B cell (primary cell): Measurements from ENCODE around the gene NACA. TPM values are rescaled to one million over a fixed set of nuclear protein-coding genes. Genes with fewer than 3 reads are reported as not detected.
A peak's percentile ranks its signal among the peaks of the same experiment; 100 is the strongest.
"Not testable (repeated sequence)": the region's sequence is repeated elsewhere in the genome, so short reads cannot be mapped to it uniquely, and the experiment has no call there.

Experiments used
- ATAC-seq: fragments of 200-7000 bp; cut with Tn5 transposase; one replicate; pipeline ENCODE4 v1.10.0; 2021; ENCODE audit warnings: low read depth, mild to moderate bottlenecking, moderate number of reproducible peaks, moderate library complexity
- CTCF ChIA-PET: fragments of 350-600 bp; sonication (Branson Sonifier 250); formaldehyde crosslinking; loops from one replicate; lab custom pipeline; 2021; ENCODE audit warnings: antibody characterized with exemption, inconsistent platforms; lab: Charles Lee
- POLR2A ChIA-PET: fragments of 350-600 bp; sonication (Branson Sonifier 250); formaldehyde crosslinking; loops from one replicate; lab custom pipeline; 2021; ENCODE audit warnings: antibody characterized with exemption; lab: Charles Lee
- DNase-seq: peaks from one replicate; pipeline ENCODE4 v3.0.0; 2013
- H2AFZ ChIP-seq: 2 replicates; pipeline ENCODE4 v1.6.1; 2012; ENCODE audit warnings: mild to moderate bottlenecking, low read depth, low read length; ENCODE audit not compliant: insufficient read depth, poor library complexity, severe bottlenecking
- H3K27ac ChIP-seq, 2 donors: 1 replicate in 1 of 2; 2 replicates in 1 of 2; pipeline ENCODE4 v1.5.1; 2012 to 2013; ENCODE audit warnings: low read length in 2 of 2, mild to moderate bottlenecking in 2 of 2, moderate library complexity in 1 of 2
- H3K27me3 ChIP-seq, 4 experiments: fragments of 200-600 bp in 1 of 4; sonication (generic) in 1 of 4; replicated peaks in 1 of 4; 1 replicate in 2 of 4; 2 replicates in 2 of 4; pipeline versions ENCODE4 v1.6.1 to v1.7.0; 2013 to 2016; ENCODE audit warnings: low read length in 3 of 4, mild to moderate bottlenecking in 2 of 4, mixed read lengths in 1 of 4, moderate library complexity in 1 of 4; ENCODE audit not compliant: insufficient read depth in 4 of 4, control insufficient read depth in 3 of 4; ENCODE audit errors: control extremely low read depth in 1 of 4
- H3K36me3 ChIP-seq, 2 experiments: replicated peaks in 1 of 2; 1 replicate in 1 of 2; 2 replicates in 1 of 2; pipeline versions ENCODE4 v1.6.1 to v1.7.1; 2013; ENCODE audit warnings: low read length in 1 of 2; ENCODE audit not compliant: insufficient read depth in 2 of 2, control insufficient read depth in 1 of 2; ENCODE audit errors: control extremely low read depth in 1 of 2, extremely low read depth in 1 of 2
- H3K4me1 ChIP-seq, 2 donors: fragments of 200-600 bp in 1 of 2; sonication (generic) in 1 of 2; 1 replicate in 1 of 2; 2 replicates in 1 of 2; pipeline versions ENCODE4 v1.5.1 to v1.6.1; 2013 to 2017; ENCODE audit warnings: low read length in 2 of 2; ENCODE audit not compliant: control insufficient read depth in 2 of 2, insufficient read depth in 2 of 2
- H3K4me2 ChIP-seq: replicated peaks from 2 replicates; pipeline ENCODE3; 2012; ENCODE audit warnings: mild to moderate bottlenecking, low read depth, low read length; ENCODE audit not compliant: poor library complexity, severe bottlenecking
- H3K4me3 ChIP-seq, 5 experiments: fragments of 200-600 bp in 1 of 5; sonication (generic) in 1 of 5; 1 replicate in 3 of 5; 2 replicates in 2 of 5; pipeline versions ENCODE4 v1.5.1 to v1.7.0; 2011 to 2016; ENCODE audit warnings: low read length in 4 of 5, mild to moderate bottlenecking in 4 of 5, low read depth in 2 of 5, control low read depth in 1 of 5, moderate library complexity in 1 of 5; ENCODE audit not compliant: insufficient read depth in 1 of 5; ENCODE audit errors: control extremely low read depth in 1 of 5, extremely low read depth in 1 of 5
- H3K79me2 ChIP-seq: fragments of 200-600 bp; sonication (generic); one replicate; pipeline ENCODE4 v1.6.0; 2016; ENCODE audit warnings: low read length; ENCODE audit not compliant: control insufficient read depth, insufficient read depth
- H3K9ac ChIP-seq: fragments of 200-600 bp; sonication (generic); 2 replicates; pipeline ENCODE4 v1.6.1; 2017; ENCODE audit warnings: mild to moderate bottlenecking, low read length, moderate library complexity
- H3K9me3 ChIP-seq, 3 donors: one replicate each; pipeline versions ENCODE4 v1.6.1 to v1.7.1; 2013; ENCODE audit warnings: low read length in 2 of 3; ENCODE audit not compliant: control insufficient read depth in 2 of 3, insufficient read depth in 1 of 3; ENCODE audit errors: control extremely low read depth in 1 of 3
- H4K20me1 ChIP-seq: 2 replicates; pipeline ENCODE4 v1.6.0; 2012; ENCODE audit warnings: mild to moderate bottlenecking, low read length; ENCODE audit not compliant: insufficient read depth, control insufficient read depth, poor library complexity, severe bottlenecking
- H3K27ac Mint-ChIP-seq: one replicate; pipeline ENCODE4 v1.8.0; 2021; ENCODE audit warnings: mixed read lengths
- H3K27me3 Mint-ChIP-seq: one replicate; pipeline ENCODE4 v1.8.0; 2021; ENCODE audit warnings: mixed read lengths
- H3K4me1 Mint-ChIP-seq: one replicate; pipeline ENCODE4 v1.8.0; 2021; ENCODE audit warnings: mixed read lengths
- H3K4me3 Mint-ChIP-seq: one replicate; pipeline ENCODE4 v1.8.0; 2021; ENCODE audit warnings: mixed read lengths
- H3K9me3 Mint-ChIP-seq: one replicate; pipeline ENCODE4 v1.8.0; 2022; ENCODE audit warnings: mixed read lengths; ENCODE audit not compliant: insufficient read depth
- EZH2 ChIP-seq: IDR thresholded peaks from 2 replicates; pipeline ENCODE4 v1.6.1; 2012; ENCODE audit warnings: borderline replicate concordance, low read depth, mild to moderate bottlenecking, moderate library complexity, low read length; ENCODE audit not compliant: insufficient read depth, poor library complexity, severe bottlenecking
- WGBS: methylation state at CpG from one replicate; pipeline ENCODE4 v1.1.5; 2013; ENCODE audit warnings: missing lambda C conversion rate; ENCODE audit not compliant: insufficient coverage; 5-methylcytosine and 5-hydroxymethylcytosine counted together
- intact Hi-C: fragments of 100-400 bp; cut with micrococcal nuclease; formaldehyde crosslinking; loops from one replicate; pipeline ENCODE4 v1.10.0; 2022
- polyA plus RNA-seq: library from polyadenylated mRNA; depleted of rRNA; stranded (reverse); fragments of >200 nt; gene quantifications from 2 replicates; pipeline ENCODE4 v1.2.3, GENCODE V29; 2012
- total RNA-seq, 2 donors: library from RNA; stranded (reverse); fragments of 120-200 nt in 1 of 2; gene quantifications; 1 replicate in 1 of 2; 2 replicates in 1 of 2; pipeline versions ENCODE4 v1.2.3 to v1.2.4, GENCODE V29; 2013 to 2022
- TF ChIP-seq, protein P1 (sequence below): fragments of 200-600 bp; IDR thresholded peaks from one replicate; pipeline ENCODE4 v1.8.0; 2022; ENCODE audit warnings: antibody characterized with exemption, mild to moderate bottlenecking

NACA gene
- total and polyA plus RNA-seq, 2 donors (not counting 1 experiment from before 2014, with no cell fraction given): 1,076 to 1,127 TPM

- Histone ChIP-seq H4K20me1 (peaks cover 7% of the 10 kb centered on the region), H3K4me1 (peaks cover 15 to 20% of the 10 kb centered on the region in 2 donors), H3K36me3 (peaks cover 4 to 23% of the 10 kb centered on the region in 2 experiments), H3K9ac (no peak overlapping the region), H3K27ac (no peak overlapping the region), H3K79me2 (peaks cover 26% of the 10 kb centered on the region), H3K27me3 (no peaks in the 10 kb centered on the region), H3K9me3 (no peaks in the 10 kb centered on the region), H3K4me2 (no peak overlapping the region), H3K4me3 (no peak overlapping the region), H2AFZ (no peak overlapping the region)
- intact Hi-C loops: no loop called here
- ATAC-seq: no peak
- ChIA-PET CTCF (interaction anchor here (0.7 to 1.1 kb wide), 3 partner anchors 21 to 273 kb away, joined by 3 to 7 read pairs (median 3); no protein-coding TSS in a partner anchor), POLR2A (no interaction called here)
- no peak for TF ChIP-seq EZH2
- TF ChIP-seq, protein P1, sequence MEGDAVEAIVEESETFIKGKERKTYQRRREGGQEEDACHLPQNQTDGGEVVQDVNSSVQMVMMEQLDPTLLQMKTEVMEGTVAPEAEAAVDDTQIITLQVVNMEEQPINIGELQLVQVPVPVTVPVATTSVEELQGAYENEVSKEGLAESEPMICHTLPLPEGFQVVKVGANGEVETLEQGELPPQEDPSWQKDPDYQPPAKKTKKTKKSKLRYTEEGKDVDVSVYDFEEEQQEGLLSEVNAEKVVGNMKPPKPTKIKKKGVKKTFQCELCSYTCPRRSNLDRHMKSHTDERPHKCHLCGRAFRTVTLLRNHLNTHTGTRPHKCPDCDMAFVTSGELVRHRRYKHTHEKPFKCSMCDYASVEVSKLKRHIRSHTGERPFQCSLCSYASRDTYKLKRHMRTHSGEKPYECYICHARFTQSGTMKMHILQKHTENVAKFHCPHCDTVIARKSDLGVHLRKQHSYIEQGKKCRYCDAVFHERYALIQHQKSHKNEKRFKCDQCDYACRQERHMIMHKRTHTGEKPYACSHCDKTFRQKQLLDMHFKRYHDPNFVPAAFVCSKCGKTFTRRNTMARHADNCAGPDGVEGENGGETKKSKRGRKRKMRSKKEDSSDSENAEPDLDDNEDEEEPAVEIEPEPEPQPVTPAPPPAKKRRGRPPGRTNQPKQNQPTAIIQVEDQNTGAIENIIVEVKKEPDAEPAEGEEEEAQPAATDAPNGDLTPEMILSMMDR: no peak
- Mint-ChIP-seq H3K9me3 (no peaks in the 10 kb centered on the region), H3K4me3 (no peak overlapping the region), H3K27ac (no peak overlapping the region), H3K27me3 (no peaks in the 10 kb centered on the region), H3K4me1 (peaks cover 27% of the 10 kb centered on the region)
- WGBS: 85% methylated on average over 5 of the region's 11 CpGs
- DNase-seq: no peak
These were observed 3.2 kb upstream of the NACA start for GRCh38 chr12:56728139-56728861.

DNA sequence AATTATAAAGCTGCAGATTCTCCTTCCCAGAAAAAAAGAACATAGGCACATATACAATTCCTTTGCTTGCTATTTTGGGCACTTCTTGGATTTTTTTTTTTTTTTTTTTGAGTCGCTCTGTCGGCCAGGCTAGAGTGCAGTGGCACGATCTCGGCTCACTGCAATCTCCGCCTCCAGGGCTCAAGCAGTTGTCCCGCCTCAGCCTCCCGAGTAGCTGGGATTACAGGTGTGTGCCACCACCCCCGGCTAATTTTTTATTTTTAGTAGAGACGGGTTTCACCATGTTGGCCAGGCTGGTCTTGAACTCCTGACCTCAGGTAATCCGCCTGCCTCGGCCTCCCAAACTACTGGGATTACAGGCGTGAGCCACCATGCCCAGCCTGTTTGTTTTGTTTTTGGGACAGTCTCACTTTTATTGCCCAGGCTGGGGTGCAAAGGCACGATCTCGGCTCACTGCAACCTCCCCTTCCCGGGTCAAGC is 1.1 kb upstream of the NACA start:
- intact Hi-C loops, H3K27me3 ChIP-seq, DNase-seq, H3K27me3 Mint-ChIP-seq, H3K9me3 Mint-ChIP-seq, ATAC-seq, H3K9me3 ChIP-seq: not testable (repeated sequence)
- H3K36me3 ChIP-seq: peaks cover 0 to 24% of the 10 kb centered on the region in 2 experiments
- H3K9ac ChIP-seq: peak overlapping the region; percentile 83
- Mint-ChIP-seq H3K4me3 (peak overlapping the region; percentile 95), H3K4me1 (peaks cover 48% of the 10 kb centered on the region), H3K27ac (peak overlapping the region; percentile 95)
- peak overlapping the region; percentile 76 for H3K4me2 ChIP-seq
- ChIA-PET POLR2A (interaction anchor here (0.7 to 2.1 kb wide), 9 partner anchors 15 to 679 kb away, joined by 3 to 25 read pairs (median 9); partner anchors contain the start of genes PTGES3 and STAT6), CTCF (interaction anchor here (1.1 to 2.2 kb wide), 5 partner anchors 12 to 386 kb away, joined by 3 to 8 read pairs (median 3); partner anchors contain the start of gene STAT6)
- 97% methylated on average over 15 of the region's 15 CpGs for WGBS
- peak overlapping the region in 2 of 5 experiments; percentile 90 to 99 for H3K4me3 ChIP-seq
- peak overlapping the region; percentile 81 to 92 for H3K27ac ChIP-seq
- peaks cover 22% of the 10 kb centered on the region for H4K20me1 ChIP-seq
- H2AFZ ChIP-seq: peak overlapping the region; percentile 83
- H3K4me1 ChIP-seq: peaks cover 36 to 39% of the 10 kb centered on the region in 2 donors
- H3K79me2 ChIP-seq: peaks cover 46% of the 10 kb centered on the region
